HCT116 (cell line): ENCODE measurements around the gene ATG2B. TPM values are rescaled to one million over a fixed set of nuclear protein-coding genes. Genes with fewer than 3 reads are reported as not detected.

ENCODE experiments used
- ATAC-seq: fragments of 200-7000 bp; cut with Tn5 transposase; 2 replicates; pipeline ENCODE4 v1.9.1; 2020; ENCODE audit warnings: mild to moderate bottlenecking, moderate library complexity
- BruUV-seq: library from RNA; stranded (reverse); fragments of 400-500 nt; replicated peaks from 2 replicates; lab custom pipeline; 2021; lab: Mats Ljungman, UMichigan
- CTCF ChIA-PET: fragments of 300-600 bp; sonication (Branson Sonifier 250); formaldehyde crosslinking; loops from one replicate; lab custom pipeline; 2021; ENCODE audit warnings: antibody characterized with exemption; lab: Charles Lee
- POLR2A ChIA-PET: fragments of 300-600, 350-600 bp; sonication (Branson Sonifier 250); formaldehyde crosslinking; loops from one replicate; lab custom pipeline; 2021; ENCODE audit warnings: antibody characterized with exemption; lab: Charles Lee
- RAD21 ChIA-PET, 2 experiments: fragments of 300-600 bp; sonication (Branson Sonifier 250); formaldehyde crosslinking; loops; one replicate each; lab custom pipeline; 2023; ENCODE audit warnings: low total read pairs in 2 of 2; ENCODE audit not compliant: uncharacterized antibody in 2 of 2, unreplicated experiment in 2 of 2, low non-redundant PET in 1 of 2; lab: Charles Lee
- DNase-seq: peaks from one replicate; pipeline ENCODE4 v3.0.0-alpha.2; 2010; ENCODE audit warnings: low read depth, low spot score
- H2AFZ ChIP-seq: fragments of 200-600 bp; shearing (Covaris generic), sonication (generic); 2 replicates; pipeline ENCODE4 v1.6.1; 2017; ENCODE audit warnings: low read depth, mixed run types, mixed read lengths, antibody characterized with exemption, low read length; ENCODE audit not compliant: poor library complexity, severe bottlenecking
- H3K27ac ChIP-seq: 2 replicates; pipeline ENCODE4 v1.5.1; 2012; ENCODE audit warnings: low read depth, low read length
- H3K27me3 ChIP-seq: fragments of 200-600 bp; sonication (generic); 2 replicates; pipeline ENCODE4 v1.6.1; 2016; ENCODE audit warnings: mixed run types, low read length, mixed read lengths; ENCODE audit not compliant: insufficient read depth
- H3K36me3 ChIP-seq, 2 experiments: fragments of 200-500 bp in 1 of 2; fragments of 200-600 bp in 1 of 2; sonication (Bioruptor generic) in 1 of 2; sonication (generic) in 1 of 2; 2 replicates each; pipeline versions ENCODE4 v1.5.1 to v1.6.1; 2014 to 2016; ENCODE audit warnings: low read length in 2 of 2, inconsistent platforms in 1 of 2, mixed read lengths in 1 of 2, mixed run types in 1 of 2; ENCODE audit not compliant: insufficient read depth in 2 of 2, control insufficient read depth in 1 of 2
- H3K4me1 ChIP-seq, 2 experiments: fragments of 200-600 bp in 1 of 2; sonication (generic) in 1 of 2; 2 replicates each; pipeline versions ENCODE4 v1.5.1 to v1.6.1; 2012 to 2017; ENCODE audit warnings: low read length in 2 of 2, inconsistent platforms in 1 of 2, mild to moderate bottlenecking in 1 of 2, mixed read lengths in 1 of 2, mixed run types in 1 of 2, moderate library complexity in 1 of 2; ENCODE audit not compliant: insufficient read depth in 2 of 2, control insufficient read depth in 1 of 2
- H3K4me2 ChIP-seq: fragments of 200-600 bp; sonication (generic); 2 replicates; pipeline ENCODE4 v1.6.1; 2017; ENCODE audit warnings: mixed run types, low read length, mixed read lengths
- H3K4me3 ChIP-seq, 2 experiments: fragments of 200-600 bp in 1 of 2; sonication (generic) in 1 of 2; replicated peaks in 1 of 2; 2 replicates each; pipeline ENCODE4 v1.5.1; 2011 to 2016; ENCODE audit warnings: low read length in 2 of 2, control low read depth in 1 of 2, low read depth in 1 of 2, mild to moderate bottlenecking in 1 of 2, mixed read lengths in 1 of 2, mixed run types in 1 of 2
- H3K79me2 ChIP-seq: fragments of 200-600 bp; sonication (generic); 2 replicates; pipeline ENCODE4 v1.6.1; 2017; ENCODE audit warnings: mild to moderate bottlenecking, mixed run types, low read length, moderate library complexity, mixed read lengths; ENCODE audit not compliant: insufficient read depth
- H3K9ac ChIP-seq: fragments of 200-600 bp; sonication (generic); 2 replicates; pipeline ENCODE4 v1.6.1; 2016; ENCODE audit warnings: low read length, mixed read lengths
- H3K9me2 ChIP-seq: fragments of 200-600 bp; sonication (generic), shearing (Covaris generic); 2 replicates; pipeline ENCODE4 v1.6.1; 2017; ENCODE audit warnings: mixed run types, mild to moderate bottlenecking, moderate library complexity; ENCODE audit not compliant: insufficient read depth
- H3K9me3 ChIP-seq, 2 experiments: fragments of 200-500 bp in 1 of 2; fragments of 200-600 bp in 1 of 2; sonication (Bioruptor generic) in 1 of 2; sonication (generic) in 1 of 2; 2 replicates each; pipeline ENCODE4 v1.6.1; 2014 to 2017; ENCODE audit warnings: low read length in 2 of 2, mixed read lengths in 2 of 2, inconsistent platforms in 1 of 2, low read depth in 1 of 2, mild to moderate bottlenecking in 1 of 2, mixed run types in 1 of 2, moderate library complexity in 1 of 2; ENCODE audit not compliant: control insufficient read depth in 1 of 2, insufficient read depth in 1 of 2
- H4K20me1 ChIP-seq: fragments of 200-600 bp; sonication (generic), shearing (Covaris generic); 2 replicates; pipeline ENCODE4 v1.6.1; 2017; ENCODE audit warnings: mixed run types, mild to moderate bottlenecking, moderate library complexity; ENCODE audit not compliant: insufficient read depth
- CBX3 ChIP-seq: IDR thresholded peaks from 2 replicates; pipeline ENCODE4 v1.6.1; 2012; ENCODE audit warnings: low read depth
- CEBPB ChIP-seq: IDR thresholded peaks from 2 replicates; pipeline ENCODE4 v1.6.1; 2012; ENCODE audit warnings: low read depth
- EGR1 ChIP-seq: IDR thresholded peaks from 2 replicates; pipeline ENCODE4 v1.6.1; 2012; ENCODE audit warnings: low read depth
- EZH2 ChIP-seq: fragments of 200-600 bp; sonication (generic); IDR thresholded peaks from 2 replicates; pipeline ENCODE4 v1.6.1; 2017; ENCODE audit warnings: antibody characterized with exemption, mixed run types
- FOSL1 ChIP-seq: IDR thresholded peaks from 2 replicates; pipeline ENCODE4 v1.6.1; 2012; ENCODE audit warnings: low read depth
- POLR2A ChIP-seq: IDR thresholded peaks from 2 replicates; pipeline ENCODE4 v1.7.0; 2011; ENCODE audit warnings: borderline replicate concordance; ENCODE audit not compliant: insufficient read depth, insufficient read length; ENCODE audit errors: extremely low read depth
- POLR2AphosphoS5 ChIP-seq: IDR thresholded peaks from 2 replicates; pipeline ENCODE4 v1.6.1; 2011; ENCODE audit warnings: mild to moderate bottlenecking, low read depth, low read length, moderate library complexity
- RAD21 ChIP-seq: IDR thresholded peaks from 2 replicates; pipeline ENCODE4 v1.6.1; 2012; ENCODE audit warnings: low read depth, mild to moderate bottlenecking
- SIN3A ChIP-seq: IDR thresholded peaks from 2 replicates; pipeline ENCODE4 v1.6.1; 2012; ENCODE audit warnings: low read depth
- SP1 ChIP-seq: IDR thresholded peaks from 2 replicates; pipeline ENCODE4 v1.6.1; 2012; ENCODE audit warnings: low read depth
- TCF7L2 ChIP-seq: IDR thresholded peaks from 2 replicates; pipeline ENCODE4 v1.7.0; 2011; ENCODE audit warnings: borderline replicate concordance, inconsistent platforms; ENCODE audit not compliant: insufficient read depth, insufficient read length; ENCODE audit errors: extremely low read depth
- intact Hi-C: fragments of 100-400 bp; cut with micrococcal nuclease; formaldehyde crosslinking; loops from 2 replicates; pipeline ENCODE4 v1.10.0; 2022
- total RNA-seq: library from RNA; stranded (reverse); gene quantifications from one replicate; pipeline ENCODE4 v1.2.1, GENCODE V29; 2021; ENCODE audit not compliant: unreplicated experiment
- TF ChIP-seq, protein P1 (sequence below): IDR thresholded peaks from 2 replicates; pipeline ENCODE4 v1.6.1; 2012
- TF ChIP-seq, protein P2 (sequence below): IDR thresholded peaks from 2 replicates; pipeline ENCODE4 v1.6.1; 2011; ENCODE audit warnings: mild to moderate bottlenecking, low read length, moderate library complexity; ENCODE audit not compliant: insufficient replicate concordance; ENCODE audit errors: extremely low read depth
- TF ChIP-seq, protein P3 (sequence below): IDR thresholded peaks from 2 replicates; pipeline ENCODE4 v1.6.1; 2012
- TF ChIP-seq, protein P4 (sequence below), 3 experiments: fragments of 200-600 bp in 1 of 3; sonication (generic) in 1 of 3; IDR thresholded peaks in 2 of 3; conservative IDR thresholded peaks in 1 of 3; 2 replicates each; pipeline ENCODE4 v1.5.1; 2012 to 2017; ENCODE audit warnings: low read depth in 2 of 3, low read length in 2 of 3, antibody characterized with exemption in 1 of 3, borderline replicate concordance in 1 of 3, control low read depth in 1 of 3, mild to moderate bottlenecking in 1 of 3, mixed read lengths in 1 of 3, mixed run types in 1 of 3, moderate library complexity in 1 of 3; ENCODE audit not compliant: insufficient read depth in 1 of 3

ATG2B gene
- total RNA-seq, 1 experiment from 2014 or later, result 6.4 TPM

DNA sequence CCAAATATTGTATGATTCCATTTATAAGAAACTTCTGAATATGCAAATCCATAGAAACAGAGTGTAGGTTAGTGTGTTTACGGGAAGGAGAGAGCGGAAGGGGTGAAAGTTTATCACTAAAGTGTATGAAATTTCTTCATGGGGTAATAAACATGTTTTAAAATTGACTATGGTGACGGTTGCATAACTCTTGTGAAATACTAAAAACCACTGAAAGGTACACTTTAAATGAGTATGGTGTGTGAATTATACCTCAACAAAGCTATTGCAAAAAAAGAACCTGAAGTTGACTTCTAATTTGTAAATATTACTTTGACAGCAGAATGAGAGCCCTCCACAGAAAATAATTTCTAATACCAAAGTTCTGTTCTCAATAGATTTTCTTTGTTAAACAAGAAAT, 47.1 kb downstream of the ATG2B start:
- no peak overlapping the region for H3K4me3 ChIP-seq
- H3K9ac ChIP-seq, result no peak overlapping the region
- no peaks in the 10 kb centered on the region for H3K9me3 ChIP-seq
- no peak overlapping the region for H2AFZ ChIP-seq
- H3K27me3 ChIP-seq, result no peaks in the 10 kb centered on the region
- H4K20me1 ChIP-seq, result no peaks in the 10 kb centered on the region
- ChIA-PET POLR2A (no interaction called here), CTCF (no interaction called here), RAD21 (no interaction called here)
- no peaks in the 10 kb centered on the region for H3K9me2 ChIP-seq
- H3K36me3 ChIP-seq, result peaks cover 0 to under 1% of the 10 kb centered on the region in 2 experiments; a peak in 1 of 4 replicates
- no peaks in the 10 kb centered on the region for H3K4me1 ChIP-seq
- DNase-seq (no peak), ATAC-seq (no peak)
- no peak overlapping the region for H3K4me2 ChIP-seq
- BruUV-seq, result no TSS peak
- H3K79me2 ChIP-seq, result no peaks in the 10 kb centered on the region
- H3K27ac ChIP-seq, result no peak overlapping the region
- TF ChIP-seq TCF7L2 (no peak), POLR2AphosphoS5 (no peak), RAD21 (no peak)
- TF ChIP-seq, protein P1, sequence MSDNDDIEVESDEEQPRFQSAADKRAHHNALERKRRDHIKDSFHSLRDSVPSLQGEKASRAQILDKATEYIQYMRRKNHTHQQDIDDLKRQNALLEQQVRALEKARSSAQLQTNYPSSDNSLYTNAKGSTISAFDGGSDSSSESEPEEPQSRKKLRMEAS, result no peak
- TF ChIP-seq, protein P2, sequence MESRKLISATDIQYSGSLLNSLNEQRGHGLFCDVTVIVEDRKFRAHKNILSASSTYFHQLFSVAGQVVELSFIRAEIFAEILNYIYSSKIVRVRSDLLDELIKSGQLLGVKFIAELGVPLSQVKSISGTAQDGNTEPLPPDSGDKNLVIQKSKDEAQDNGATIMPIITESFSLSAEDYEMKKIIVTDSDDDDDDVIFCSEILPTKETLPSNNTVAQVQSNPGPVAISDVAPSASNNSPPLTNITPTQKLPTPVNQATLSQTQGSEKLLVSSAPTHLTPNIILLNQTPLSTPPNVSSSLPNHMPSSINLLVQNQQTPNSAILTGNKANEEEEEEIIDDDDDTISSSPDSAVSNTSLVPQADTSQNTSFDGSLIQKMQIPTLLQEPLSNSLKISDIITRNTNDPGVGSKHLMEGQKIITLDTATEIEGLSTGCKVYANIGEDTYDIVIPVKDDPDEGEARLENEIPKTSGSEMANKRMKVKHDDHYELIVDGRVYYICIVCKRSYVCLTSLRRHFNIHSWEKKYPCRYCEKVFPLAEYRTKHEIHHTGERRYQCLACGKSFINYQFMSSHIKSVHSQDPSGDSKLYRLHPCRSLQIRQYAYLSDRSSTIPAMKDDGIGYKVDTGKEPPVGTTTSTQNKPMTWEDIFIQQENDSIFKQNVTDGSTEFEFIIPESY, result no peak
- intact Hi-C loops, result no loop called here

DNA sequence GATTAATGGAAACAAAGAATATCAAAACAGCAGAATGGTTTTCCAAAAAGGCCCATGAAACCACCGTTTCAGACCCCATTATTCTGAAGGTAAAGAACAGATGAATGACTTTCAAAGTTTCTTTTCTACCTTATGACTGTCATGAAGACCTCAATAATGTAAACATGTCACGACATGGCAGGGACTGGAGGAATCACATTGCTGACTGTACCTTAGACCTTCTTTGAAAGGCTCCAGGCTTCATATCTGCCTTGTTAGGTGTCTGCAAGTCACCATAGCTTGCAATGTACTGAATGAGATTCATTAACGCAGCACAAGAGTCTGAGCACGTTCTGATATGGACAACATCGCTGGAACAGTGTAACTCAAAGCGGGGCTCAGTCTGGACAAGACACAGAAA, 52.2 kb downstream of the ATG2B start:
- no peaks in the 10 kb centered on the region for H3K79me2 ChIP-seq
- no peak overlapping the region for H3K4me2 ChIP-seq
- CTCF ChIA-PET, result no interaction called here
- no peaks in the 10 kb centered on the region for H3K4me1 ChIP-seq
- no peak overlapping the region for H3K4me3 ChIP-seq
- no peak for ATAC-seq
- no peaks in the 10 kb centered on the region for H3K9me3 ChIP-seq
- H3K36me3 ChIP-seq, result peaks cover 0 to 4% of the 10 kb centered on the region in 2 experiments; a peak in 2 of 4 replicates
- DNase-seq, result no peak
- H3K9me2 ChIP-seq, result no peaks in the 10 kb centered on the region
- RAD21 ChIA-PET, result no interaction called here
- BruUV-seq, result no TSS peak
- no peak overlapping the region for H3K27ac ChIP-seq
- no peaks in the 10 kb centered on the region for H4K20me1 ChIP-seq
- intact Hi-C loops, result no loop called here
- H3K27me3 ChIP-seq, result no peaks in the 10 kb centered on the region
- no peak overlapping the region for H2AFZ ChIP-seq
- POLR2A ChIA-PET, result no interaction called here
- no peak overlapping the region for H3K9ac ChIP-seq
- no peak for TF ChIP-seq SIN3A
- TF ChIP-seq SP1, result no peak
- TF ChIP-seq, protein P3, sequence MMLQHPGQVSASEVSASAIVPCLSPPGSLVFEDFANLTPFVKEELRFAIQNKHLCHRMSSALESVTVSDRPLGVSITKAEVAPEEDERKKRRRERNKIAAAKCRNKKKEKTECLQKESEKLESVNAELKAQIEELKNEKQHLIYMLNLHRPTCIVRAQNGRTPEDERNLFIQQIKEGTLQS, result no peak
- no peak for TF ChIP-seq CBX3
- no peak for TF ChIP-seq POLR2A
- TF ChIP-seq EZH2, result no peak
- TF ChIP-seq, protein P2, result no peak
- no peak for TF ChIP-seq CEBPB
- no peak for TF ChIP-seq EGR1
- TF ChIP-seq, protein P4, sequence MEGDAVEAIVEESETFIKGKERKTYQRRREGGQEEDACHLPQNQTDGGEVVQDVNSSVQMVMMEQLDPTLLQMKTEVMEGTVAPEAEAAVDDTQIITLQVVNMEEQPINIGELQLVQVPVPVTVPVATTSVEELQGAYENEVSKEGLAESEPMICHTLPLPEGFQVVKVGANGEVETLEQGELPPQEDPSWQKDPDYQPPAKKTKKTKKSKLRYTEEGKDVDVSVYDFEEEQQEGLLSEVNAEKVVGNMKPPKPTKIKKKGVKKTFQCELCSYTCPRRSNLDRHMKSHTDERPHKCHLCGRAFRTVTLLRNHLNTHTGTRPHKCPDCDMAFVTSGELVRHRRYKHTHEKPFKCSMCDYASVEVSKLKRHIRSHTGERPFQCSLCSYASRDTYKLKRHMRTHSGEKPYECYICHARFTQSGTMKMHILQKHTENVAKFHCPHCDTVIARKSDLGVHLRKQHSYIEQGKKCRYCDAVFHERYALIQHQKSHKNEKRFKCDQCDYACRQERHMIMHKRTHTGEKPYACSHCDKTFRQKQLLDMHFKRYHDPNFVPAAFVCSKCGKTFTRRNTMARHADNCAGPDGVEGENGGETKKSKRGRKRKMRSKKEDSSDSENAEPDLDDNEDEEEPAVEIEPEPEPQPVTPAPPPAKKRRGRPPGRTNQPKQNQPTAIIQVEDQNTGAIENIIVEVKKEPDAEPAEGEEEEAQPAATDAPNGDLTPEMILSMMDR (IDR thresholded peaks at IDR 0.05 in 2 of 3, conservative IDR thresholded peaks at IDR 0.05 in 1 of 3; ENCODE audit: borderline replicate concordance in 1 of 3, insufficient read depth in 1 of 3, low read depth in 2 of 3, low read length in 2 of 3), result no peak
- TF ChIP-seq FOSL1, result no peak
